Activated CD4-positive, alpha-beta T cell treated with anti-CD3 and anti-CD28 coated beads for 24 hours (primary cell): ENCODE data around the gene AMY2B.
"Not testable (repeated sequence)": the region's sequence is repeated elsewhere in the genome, so short reads cannot be mapped to it uniquely, and the experiment has no call there.

Experiments used
- DNase-seq, 2 donors: peaks; one replicate each; pipeline ENCODE4 v3.0.0-alpha.2; 2020; ENCODE audit warnings: low read depth in 2 of 2

AMY2B gene

GRCh38 chr1:103616994-103617477 is 45.6 kb downstream of the AMY2B start, which contains the start of gene AMY2A:
Gene AMY2A, plus strand, starts transcription at chr1:103617427. Its CDS starts 14 bp downstream, at chr1:103617441.
- DNase-seq, result not testable (repeated sequence)

- DNase-seq, result not testable (repeated sequence)
These were observed 56.0 kb downstream of the AMY2B start for GRCh38 chr1:103627436-103627835.
